Endothelial cell of umbilical vein (primary cell): ENCODE results near the gene JARID2. TPM values are rescaled to one million over a fixed set of nuclear protein-coding genes. Genes with fewer than 3 reads are reported as not detected.

ENCODE experiments used
- BruUV-seq: library from RNA; stranded (reverse); fragments of 400-500 nt; replicated peaks from 2 replicates; lab custom pipeline; 2021; lab: Mats Ljungman, UMichigan
- CTCF ChIA-PET: fragments of 300-600, 350-600 bp; sonication (Branson Sonifier 250); formaldehyde crosslinking; loops from one replicate; lab custom pipeline; 2021; ENCODE audit warnings: antibody characterized with exemption, inconsistent platforms; lab: Charles Lee
- POLR2A ChIA-PET: fragments of 300-600, 350-600 bp; sonication (Branson Sonifier 250); formaldehyde crosslinking; loops from one replicate; lab custom pipeline; 2021; ENCODE audit warnings: antibody characterized with exemption, inconsistent platforms; lab: Charles Lee
- DNase-seq: peaks from one replicate; pipeline ENCODE4 v3.0.0-alpha.2; 2011; ENCODE audit warnings: low read depth, low spot score
- FAIRE-seq: peaks from 2 replicates; lab custom pipeline; 2011; peaks lifted over from hg19 to GRCh38; lab: Jason Lieb, UNC
- H2AFZ ChIP-seq: 2 replicates; pipeline ENCODE4 v1.6.0; 2012; ENCODE audit warnings: low read depth, low read length, control low read depth, inconsistent platforms
- H3K27ac ChIP-seq: 2 replicates; pipeline ENCODE4 v1.5.1; 2011; ENCODE audit warnings: low read depth, mild to moderate bottlenecking, control low read depth, low read length, moderate library complexity; ENCODE audit not compliant: insufficient read depth
- H3K27me3 ChIP-seq, 2 experiments: 2 replicates each; pipeline versions ENCODE4 v1.6.0 to v1.6.1; 2011; ENCODE audit warnings: low read length in 2 of 2, mixed read lengths in 1 of 2; ENCODE audit not compliant: control insufficient read depth in 2 of 2, insufficient read depth in 2 of 2
- H3K36me3 ChIP-seq, 2 experiments: 2 replicates in 1 of 2; 3 replicates in 1 of 2; pipeline ENCODE4 v1.5.1; 2011; ENCODE audit warnings: low read length in 2 of 2, mild to moderate bottlenecking in 1 of 2, moderate library complexity in 1 of 2; ENCODE audit not compliant: control insufficient read depth in 2 of 2, insufficient read depth in 2 of 2; ENCODE audit errors: extremely low read depth in 1 of 2
- H3K4me1 ChIP-seq: 3 replicates; pipeline ENCODE4 v1.5.1; 2011; ENCODE audit warnings: mild to moderate bottlenecking, low read length; ENCODE audit not compliant: control insufficient read depth, insufficient read depth; ENCODE audit errors: extremely low read depth
- H3K4me2 ChIP-seq: 2 replicates; pipeline ENCODE4 v1.6.1; 2011; ENCODE audit warnings: low read length, control low read depth, mixed read lengths; ENCODE audit not compliant: insufficient read depth
- H3K4me3 ChIP-seq, 3 experiments: fragments of 200-600 bp in 1 of 3; sonication (generic), shearing (Covaris generic) in 1 of 3; replicated peaks in 1 of 3; 2 replicates each; pipeline ENCODE4 v1.5.1; 2011 to 2016; ENCODE audit warnings: control low read depth in 3 of 3, low read length in 3 of 3, mild to moderate bottlenecking in 2 of 3, inconsistent platforms in 1 of 3, low read depth in 1 of 3, moderate library complexity in 1 of 3; ENCODE audit not compliant: insufficient read depth in 1 of 3
- H3K79me2 ChIP-seq: 2 replicates; pipeline ENCODE4 v1.6.0; 2012; ENCODE audit warnings: low read length, inconsistent platforms; ENCODE audit not compliant: control insufficient read depth, insufficient read depth
- H3K9ac ChIP-seq: replicated peaks from 2 replicates; pipeline ENCODE3; 2011; ENCODE audit warnings: low read length, control low read depth; ENCODE audit not compliant: insufficient read depth; ENCODE audit errors: extremely low read depth
- H3K9me1 ChIP-seq: replicated peaks from 3 replicates; pipeline ENCODE4 v1.6.0; 2011; ENCODE audit warnings: mild to moderate bottlenecking, low read length; ENCODE audit not compliant: control insufficient read depth, insufficient read depth; ENCODE audit errors: extremely low read depth
- H3K9me3 ChIP-seq: replicated peaks from 2 replicates; pipeline ENCODE4 v1.5.1; 2012; ENCODE audit warnings: low read length, inconsistent platforms; ENCODE audit not compliant: control insufficient read depth, insufficient read depth
- H4K20me1 ChIP-seq: replicated peaks from 2 replicates; pipeline ENCODE3; 2011; ENCODE audit warnings: mild to moderate bottlenecking, low read length; ENCODE audit not compliant: control insufficient read depth, insufficient read depth; ENCODE audit errors: extremely low read depth
- CTCF ChIP-seq, 2 donors: IDR thresholded peaks; 1 replicate in 1 of 2; 2 replicates in 1 of 2; pipeline ENCODE4 v1.5.1; 2011; ENCODE audit warnings: low read length in 2 of 2, mild to moderate bottlenecking in 2 of 2, moderate library complexity in 2 of 2, control low read depth in 1 of 2, inconsistent platforms in 1 of 2, low read depth in 1 of 2; ENCODE audit not compliant: insufficient read depth in 1 of 2; ENCODE audit errors: extremely low read depth in 1 of 2
- EZH2 ChIP-seq: IDR thresholded peaks from 2 replicates; pipeline ENCODE4 v1.6.1; 2012; ENCODE audit warnings: borderline replicate concordance, low read depth, mild to moderate bottlenecking, moderate library complexity, low read length, inconsistent platforms; ENCODE audit not compliant: severe bottlenecking
- FOS ChIP-seq: IDR thresholded peaks from 2 replicates; pipeline ENCODE4 v1.6.1; 2011; ENCODE audit warnings: mild to moderate bottlenecking, low read length, moderate library complexity, borderline replicate concordance; ENCODE audit not compliant: insufficient read depth
- GATA2 ChIP-seq: IDR thresholded peaks from 2 replicates; pipeline ENCODE4 v1.7.0; 2011; ENCODE audit warnings: low read depth, mild to moderate bottlenecking, moderate library complexity, mixed read lengths, low read length; ENCODE audit not compliant: insufficient read length, insufficient read depth
- JUN ChIP-seq: IDR thresholded peaks from 2 replicates; pipeline ENCODE4 v1.6.1; 2011; ENCODE audit warnings: borderline replicate concordance, low read depth; ENCODE audit not compliant: insufficient read length, insufficient read depth
- MYC ChIP-seq: IDR thresholded peaks from one replicate; pipeline ENCODE4 v1.6.1; 2011; ENCODE audit warnings: mild to moderate bottlenecking, low read depth, low read length
- POLR2A ChIP-seq: IDR thresholded peaks from 2 replicates; pipeline ENCODE4 v1.6.1; 2012; ENCODE audit warnings: low read depth, mild to moderate bottlenecking, control low read depth, low read length
- POLR2AphosphoS5 ChIP-seq: IDR thresholded peaks from 2 replicates; pipeline ENCODE4 v1.6.1; 2012; ENCODE audit warnings: low read depth, mild to moderate bottlenecking, control low read depth, low read length, moderate library complexity; ENCODE audit not compliant: insufficient read depth
- dilution Hi-C: fragments of 300-500 bp; cut with MboI; formaldehyde crosslinking; loops from one replicate; pipeline ENCODE4 v1.15.0; 2019; ENCODE audit warnings: low sequenced_read_pairs; ENCODE audit not compliant: extremely low pct_ligation_motif_present
- intact Hi-C: fragments of 100-400 bp; cut with micrococcal nuclease; formaldehyde crosslinking; loops from one replicate; pipeline ENCODE4 v1.10.0; 2022
- polyA plus RNA-seq, 4 experiments: library from polyadenylated mRNA; depleted of rRNA in 3 of 4; stranded (reverse) in 3 of 4; unstranded in 1 of 4; fragments of >200 nt; gene quantifications; 2 replicates each; pipeline versions ENCODE4 v1.2.1 to v1.2.3, GENCODE V29; 2011 to 2012; ENCODE audit warnings: missing spikeins in 1 of 4
- total RNA-seq: library from RNA; stranded (reverse); gene quantifications from 2 replicates; pipeline ENCODE4 v1.2.3, GENCODE V29; 2021
- TF ChIP-seq, protein P1 (sequence below): IDR thresholded peaks from 2 replicates; pipeline ENCODE4 v1.6.1; 2011; ENCODE audit not compliant: insufficient read depth, insufficient read length

Gene JARID2
- total and polyA plus RNA-seq, 2 donors (not counting 3 experiments of a cell fraction or from before 2014, with no cell fraction given): 2.9 to 10.6 TPM

GRCh38 chr6:15404685-15404980 is 158.8 kb downstream of the JARID2 start:
- no TSS peak for BruUV-seq
- TF ChIP-seq, protein P1, sequence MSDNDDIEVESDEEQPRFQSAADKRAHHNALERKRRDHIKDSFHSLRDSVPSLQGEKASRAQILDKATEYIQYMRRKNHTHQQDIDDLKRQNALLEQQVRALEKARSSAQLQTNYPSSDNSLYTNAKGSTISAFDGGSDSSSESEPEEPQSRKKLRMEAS: no peak
- TF ChIP-seq POLR2A: no peak
- Histone ChIP-seq H2AFZ (no peak overlapping the region), H3K36me3 (no peaks in the 10 kb centered on the region), H3K27me3 (no peaks in the 10 kb centered on the region), H3K79me2 (no peaks in the 10 kb centered on the region), H3K4me1 (peaks cover 3% of the 10 kb centered on the region), H3K9me3 (no peaks in the 10 kb centered on the region), H3K9me1 (no peaks in the 10 kb centered on the region), H4K20me1 (no peaks in the 10 kb centered on the region), H3K9ac (no peak overlapping the region), H3K27ac (no peak overlapping the region), H3K4me3 (no peak overlapping the region), H3K4me2 (no peak overlapping the region)
- dilution Hi-C loops: no loop called here
- ChIA-PET POLR2A (no interaction called here), CTCF (no interaction called here)
- DNase-seq: no peak
- intact Hi-C loops: no loop called here
- no peak for FAIRE-seq

- CTCF ChIA-PET: no interaction called here
- intact Hi-C loops: no loop called here
- H3K9me1 ChIP-seq: no peaks in the 10 kb centered on the region
Observed at GRCh38 chr6:15405129-15406068, 159.5 kb downstream of the JARID2 start.

More at GRCh38 chr6:15405129-15406068, 159.5 kb downstream of the JARID2 start:
- H3K9me3 ChIP-seq: no peaks in the 10 kb centered on the region
- H3K4me2 ChIP-seq: no peak overlapping the region
- H3K9ac ChIP-seq: no peak overlapping the region
- H2AFZ ChIP-seq: no peak overlapping the region
- no peaks in the 10 kb centered on the region for H3K4me1 ChIP-seq
- no peaks in the 10 kb centered on the region for H3K27me3 ChIP-seq
- no peaks in the 10 kb centered on the region for H3K79me2 ChIP-seq
- no peak overlapping the region for H3K4me3 ChIP-seq
- BruUV-seq: no TSS peak
- dilution Hi-C loops: no loop called here
- H3K36me3 ChIP-seq: no peaks in the 10 kb centered on the region
- H4K20me1 ChIP-seq: no peaks in the 10 kb centered on the region
- FAIRE-seq (no peak), DNase-seq (no peak)
- no peak overlapping the region for H3K27ac ChIP-seq
- POLR2A ChIA-PET: no interaction called here
- no peak for TF ChIP-seq CTCF (IDR thresholded peaks at IDR 0.05; ENCODE audit: extremely low read depth in 1 of 2, insufficient read depth in 1 of 2, low read depth in 1 of 2, low read length in 2 of 2)
- TF ChIP-seq GATA2: no peak
- TF ChIP-seq JUN: no peak
- no peak for TF ChIP-seq FOS
- TF ChIP-seq MYC: no peak
- TF ChIP-seq POLR2A: no peak
- TF ChIP-seq, protein P1: no peak
- no peak for TF ChIP-seq POLR2AphosphoS5
- TF ChIP-seq EZH2: no peak
